ENCODE measurements around the gene LPGAT1.

GRCh38 chr1:211843018-211843417 is 12.5 kb upstream of the LPGAT1 start:
- TF ChIP-seq ZNF274 (IDR thresholded peaks at IDR 0.05; ENCODE audit: low read depth, low read length) = no peak
- no peak for TF ChIP-seq EGR1 (IDR thresholded peaks at IDR 0.05; ENCODE audit: low read depth)
- no peak for TF ChIP-seq RAD21 (IDR thresholded peaks at IDR 0.05; ENCODE audit: low read depth)
- no peak for TF ChIP-seq FOSL1 (IDR thresholded peaks at IDR 0.05; ENCODE audit: low read depth)
- TF ChIP-seq POLR2AphosphoS5 (IDR thresholded peaks at IDR 0.05; ENCODE audit: low read depth, low read length) = no peak
- TF ChIP-seq POLR2A (IDR thresholded peaks at IDR 0.05; ENCODE audit: borderline replicate concordance, extremely low read depth, insufficient read depth, insufficient read length) = no peak

All from HCT116 (cell line).